Activated CD4-positive, CD25-positive, alpha-beta regulatory T cell treated with anti-CD3 and anti-CD28 coated beads, Interleukin-2, amount 50 U/mL, for 24 hours (primary cell): ENCODE data around the gene LMF2.

ENCODE experiments used
- ATAC-seq, 2 donors: fragments of 150-1000 bp; cut with Tn5 transposase; one replicate each; pipeline ENCODE4 v1.10.0; 2021; ENCODE audit warnings: mild to moderate bottlenecking in 1 of 2, moderate library complexity in 1 of 2

The LMF2 gene

GRCh38 chr22:50463188-50463900 is 44.2 kb downstream of the LMF2 start:
- ATAC-seq: no peak

- no peak for ATAC-seq
Observed at GRCh38 chr22:50461979-50462540, 45.4 kb downstream of the LMF2 start.

GRCh38 chr22:50461536-50461935 is 46.0 kb downstream of the LMF2 start:
- no peak for ATAC-seq

- no peak for ATAC-seq
Observed at GRCh38 chr22:50460938-50461337, 46.6 kb downstream of the LMF2 start.

- no peak for ATAC-seq
Observed at GRCh38 chr22:50459496-50460140, 47.9 kb downstream of the LMF2 start.

GRCh38 chr22:50459016-50459415 is 48.5 kb downstream of the LMF2 start:
- ATAC-seq: no peak

- peak in 1 of 2 donors; percentile 28 for ATAC-seq
Observed at GRCh38 chr22:50456466-50457234, 50.9 kb downstream of the LMF2 start.

- no peak for ATAC-seq
Observed at GRCh38 chr22:50456026-50456425, 51.5 kb downstream of the LMF2 start.

- no peak for ATAC-seq
Observed at GRCh38 chr22:50455201-50455600, 52.3 kb downstream of the LMF2 start.

- no peak for ATAC-seq
Observed at GRCh38 chr22:50454556-50455075, 52.9 kb downstream of the LMF2 start.
